NCI-H82 treated with DMSO at 0.1 percent for 48 hours (cell line): Measurements from ENCODE around the gene EYA4.

Source experiments
- DNase-seq: peaks from one replicate; lab custom pipeline; 2025; ENCODE audit not compliant: unreplicated experiment; lab: John Stamatoyannopoulos, UW

Gene EYA4

DNA sequence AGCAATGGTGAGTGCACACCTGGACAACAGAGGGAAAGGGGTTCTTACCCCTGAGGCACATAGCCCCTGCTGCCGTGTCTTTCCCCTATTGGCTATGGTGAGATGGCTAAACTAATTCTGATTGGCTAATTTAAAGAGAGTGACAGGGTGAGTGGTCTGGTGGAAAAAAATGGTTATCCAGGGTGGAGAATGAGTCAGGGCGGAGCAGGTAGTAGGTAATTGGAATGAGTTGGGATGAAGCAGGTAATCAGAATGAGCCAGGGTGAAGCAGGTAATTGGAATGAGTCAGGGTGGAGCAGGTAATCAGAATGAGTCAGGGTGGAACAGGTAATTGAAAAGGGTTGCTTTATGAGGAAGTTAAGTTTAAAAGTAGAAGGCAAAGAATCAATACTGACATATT, 200.3 kb downstream of the EYA4 start:
- DNase-seq = no peak

DNA sequence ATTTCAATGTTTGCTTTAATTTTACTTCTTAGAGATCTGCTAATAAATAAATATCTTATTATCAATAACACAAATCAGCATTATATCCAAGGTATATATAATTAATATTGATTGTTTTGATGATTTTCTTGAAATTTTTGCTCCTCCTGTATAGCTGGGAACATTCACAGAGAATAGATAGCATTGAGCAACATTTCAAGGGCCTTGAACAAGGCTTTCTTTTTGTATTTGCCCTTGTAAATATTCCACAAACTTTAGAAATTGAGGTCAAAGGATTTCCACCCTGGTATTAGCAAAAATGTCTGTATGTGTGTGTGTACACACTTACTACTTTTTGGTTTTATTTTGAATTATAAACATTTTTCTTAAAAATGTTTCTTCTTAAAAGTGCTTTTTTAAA, 205.6 kb downstream of the EYA4 start:
- DNase-seq = no peak

DNA sequence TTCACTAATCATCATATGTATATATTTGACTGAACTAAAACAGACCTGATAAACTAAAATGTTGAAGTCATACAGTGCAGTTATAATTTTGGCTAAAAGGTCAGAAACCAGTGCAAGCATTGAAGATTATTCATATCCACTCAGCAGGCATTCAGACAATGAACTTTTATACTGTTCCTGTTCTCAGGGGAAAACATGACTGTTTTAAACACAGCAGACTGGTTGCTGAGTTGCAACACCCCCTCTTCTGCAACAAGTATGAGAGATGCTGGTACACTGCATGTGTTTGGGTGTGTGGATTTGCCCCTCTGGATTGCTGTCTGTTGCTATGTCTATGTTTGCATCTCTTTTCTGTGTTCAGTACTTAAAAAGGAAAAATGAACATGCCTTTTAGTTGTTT, 206.8 kb downstream of the EYA4 start:
- no peak for DNase-seq

DNA sequence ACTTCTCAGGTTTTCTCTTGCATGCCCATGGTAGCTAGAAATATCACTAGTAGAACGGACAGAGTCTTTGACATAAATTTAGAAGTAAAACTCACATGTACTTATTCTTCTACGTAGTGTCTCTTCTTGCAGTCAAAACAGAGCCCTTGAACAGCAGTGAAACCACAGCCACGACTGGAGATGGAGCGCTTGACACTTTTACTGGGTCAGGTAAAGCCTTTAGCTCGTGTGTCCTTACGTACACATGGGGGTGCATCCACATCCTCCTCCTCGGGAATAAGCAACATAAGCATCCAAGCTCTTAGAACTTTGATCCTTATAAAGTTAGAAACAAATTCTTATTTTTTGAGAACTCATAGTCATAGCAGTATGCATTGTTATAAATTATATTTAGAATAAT, 215.3 kb downstream of the EYA4 start:
- DNase-seq = no peak

DNA sequence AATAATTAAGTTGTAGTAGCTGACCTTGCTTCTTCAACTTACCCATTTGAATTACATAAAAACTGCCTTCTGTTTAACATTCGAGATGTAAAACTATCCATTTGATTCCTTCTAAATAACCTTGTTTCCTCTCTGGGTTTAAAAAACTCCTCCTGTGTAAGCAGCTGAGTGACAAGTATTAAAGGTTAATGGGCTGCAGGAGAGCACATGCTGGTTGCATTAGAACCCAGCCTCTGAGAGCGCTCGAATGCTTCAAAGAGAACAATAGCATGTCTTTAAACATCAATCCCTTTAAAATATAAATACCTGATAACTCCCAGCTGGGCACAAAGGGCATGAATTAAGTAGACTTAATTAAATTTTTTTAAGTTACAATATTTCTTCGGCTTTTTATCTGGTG, 215.8 kb downstream of the EYA4 start:
- no peak for DNase-seq

DNA sequence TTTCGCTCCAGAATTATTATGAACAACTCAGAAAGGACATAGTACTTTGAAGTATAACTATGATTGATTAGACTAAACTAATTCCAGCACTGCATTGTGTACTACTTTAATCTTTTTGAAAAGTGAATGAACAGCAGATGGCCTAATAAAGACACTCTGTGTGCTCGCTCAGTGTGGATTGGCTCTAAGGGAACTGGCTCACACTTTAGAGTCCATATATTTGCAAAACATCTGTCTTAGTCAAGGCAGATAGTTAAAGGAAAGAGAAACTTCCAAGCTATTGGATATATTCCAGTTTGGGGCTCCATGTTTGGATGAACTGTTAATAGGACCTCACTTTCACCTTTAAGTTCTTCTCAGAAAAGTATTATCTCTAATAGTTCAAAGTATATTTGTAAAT, 218.9 kb downstream of the EYA4 start:
- DNase-seq = no peak

DNA sequence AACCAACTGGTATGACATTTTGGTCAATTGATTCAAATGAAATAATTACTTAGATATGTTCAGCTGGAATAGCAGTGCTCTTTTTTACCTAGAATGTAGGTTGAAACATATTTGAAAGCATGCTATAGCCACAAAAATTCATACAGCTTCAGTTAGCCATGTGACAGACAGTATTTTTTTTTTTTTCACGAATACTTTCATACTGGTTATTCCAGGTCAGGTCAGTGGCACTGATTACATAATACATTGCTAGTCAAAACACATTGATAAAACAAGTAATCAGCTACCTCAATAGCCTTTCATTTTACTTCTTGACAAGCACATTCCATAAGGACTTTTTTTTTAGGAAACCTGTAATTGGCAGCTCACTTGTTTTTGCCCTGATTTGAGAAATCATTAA, 222.6 kb downstream of the EYA4 start:
- no peak for DNase-seq

DNA sequence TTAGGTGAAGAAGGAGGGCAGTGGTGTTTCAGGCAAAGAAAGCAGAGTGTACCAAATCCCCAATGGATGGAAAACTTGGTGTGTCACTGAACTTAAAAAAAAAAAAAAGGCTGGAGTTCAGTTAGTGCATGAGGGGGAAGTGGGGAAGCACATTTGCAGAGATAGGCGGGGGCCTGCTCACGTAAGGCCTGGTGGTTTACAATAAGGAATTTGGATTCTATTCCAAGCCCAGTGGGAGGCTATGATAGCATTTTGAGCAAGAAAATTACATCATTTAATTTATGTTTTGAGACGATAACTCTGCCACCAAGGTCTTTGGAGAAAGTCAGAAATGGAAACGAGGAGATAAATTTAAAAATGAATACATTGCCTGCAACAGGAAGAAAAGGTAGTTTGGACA, 225.5 kb downstream of the EYA4 start:
- DNase-seq = no peak

DNA sequence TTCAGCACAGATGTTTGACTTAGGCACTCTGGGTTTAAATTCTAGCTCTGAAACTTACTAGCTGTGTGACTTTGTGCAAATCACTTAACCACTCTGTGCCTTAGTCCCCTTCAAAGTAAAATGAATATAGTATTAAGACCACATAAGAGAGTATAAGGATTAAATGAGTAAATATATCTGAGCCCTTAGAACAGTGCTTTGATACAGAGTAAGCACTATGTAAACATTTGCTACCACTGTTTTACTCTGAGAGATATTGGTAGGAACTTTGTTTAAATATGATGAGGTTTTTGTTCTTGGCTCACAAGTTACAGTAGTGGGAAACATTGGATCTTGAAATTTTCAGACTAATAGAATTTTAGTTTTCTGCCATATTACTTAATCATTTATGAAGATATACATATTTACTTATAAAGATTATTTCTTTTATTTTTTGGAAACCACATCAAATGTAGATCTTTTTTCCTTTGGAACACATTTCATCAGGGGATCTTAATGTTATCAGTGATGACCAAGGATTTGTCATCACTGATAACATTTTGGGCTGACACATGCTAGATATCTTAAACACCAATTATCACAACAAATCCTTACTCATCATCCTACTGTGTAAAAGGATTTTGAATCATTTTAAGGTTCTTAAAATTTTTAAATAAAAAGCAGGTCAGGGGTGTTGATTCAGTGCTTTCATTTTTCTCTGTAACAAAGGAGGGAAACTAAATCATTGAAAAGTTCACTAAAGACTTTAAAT, 226.2 kb downstream of the EYA4 start:
- no peak for DNase-seq

DNA sequence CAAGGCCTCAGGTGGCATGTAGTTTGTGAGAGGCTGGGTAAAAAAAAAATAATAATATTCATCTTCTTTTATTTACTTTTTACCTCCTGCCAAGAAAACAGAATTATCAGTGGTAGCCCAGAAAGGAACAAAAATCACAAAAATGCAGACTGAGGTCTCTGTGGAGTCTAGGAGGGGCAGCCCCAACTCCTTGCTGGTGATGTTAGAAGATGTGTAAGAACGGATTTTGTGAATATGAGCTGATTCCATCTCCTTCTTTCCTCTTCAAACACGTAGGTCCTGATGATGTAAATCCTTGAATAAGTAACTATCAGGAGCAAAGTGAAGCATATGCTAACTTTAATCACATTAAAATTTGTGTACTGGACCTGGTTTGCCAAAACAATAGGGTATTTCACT, 226.8 kb downstream of the EYA4 start:
- no peak for DNase-seq

DNA sequence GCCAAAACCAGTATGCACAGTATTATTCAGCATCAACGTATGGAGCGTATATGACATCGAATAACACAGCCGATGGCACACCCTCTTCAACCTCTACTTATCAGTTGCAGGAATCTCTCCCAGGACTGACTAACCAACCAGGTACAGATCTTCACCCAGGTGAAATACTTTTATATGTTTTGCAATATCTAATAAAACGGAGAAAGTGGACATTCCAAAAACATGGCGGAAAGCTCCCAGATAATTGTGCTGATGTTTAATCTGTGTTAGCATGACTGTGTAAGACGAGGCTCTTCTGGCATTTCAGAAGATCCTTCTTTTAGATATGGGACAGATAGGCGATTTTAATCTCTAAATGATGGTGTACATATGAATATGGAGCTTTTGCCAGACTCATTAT, 227.4 kb downstream of the EYA4 start:
- DNase-seq = no peak

DNA sequence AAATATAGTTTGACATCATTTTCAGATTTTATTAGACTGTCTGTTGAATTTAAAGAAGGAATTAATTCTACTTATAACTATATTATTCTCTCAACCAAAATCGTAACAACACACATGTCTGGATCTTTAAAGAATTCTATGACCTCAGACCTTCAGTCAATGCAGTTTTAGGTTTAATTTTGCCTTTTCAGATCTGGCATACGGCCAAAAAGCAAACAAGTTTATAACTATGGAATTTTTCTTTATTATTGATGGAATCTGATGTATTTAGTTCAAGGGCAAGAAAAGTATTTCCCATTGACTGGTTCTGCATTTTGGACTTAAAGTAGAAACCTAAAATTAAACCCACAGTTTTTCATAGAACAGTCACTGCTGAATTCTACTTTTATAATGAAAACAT, 233.4 kb downstream of the EYA4 start:
- DNase-seq = no peak

DNA sequence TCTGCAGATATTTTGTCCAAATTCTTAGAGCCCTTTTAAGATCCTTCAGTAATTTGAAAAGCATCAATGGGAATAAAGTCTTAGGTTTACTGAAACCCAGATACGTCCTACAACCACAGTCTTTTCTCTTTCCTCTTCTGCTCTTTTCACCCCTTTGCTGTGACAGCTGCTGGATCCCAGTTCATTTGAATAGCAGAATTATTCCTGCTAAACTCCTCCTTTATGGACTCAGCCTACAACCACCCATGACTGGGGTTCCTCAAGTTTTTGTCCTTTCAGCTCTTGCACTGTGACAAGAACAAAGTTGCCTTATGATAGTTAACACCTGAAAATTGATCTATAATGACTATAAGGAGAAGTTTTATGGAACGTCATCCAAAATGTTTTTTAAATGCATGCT, 237.5 kb downstream of the EYA4 start:
- no peak for DNase-seq

DNA sequence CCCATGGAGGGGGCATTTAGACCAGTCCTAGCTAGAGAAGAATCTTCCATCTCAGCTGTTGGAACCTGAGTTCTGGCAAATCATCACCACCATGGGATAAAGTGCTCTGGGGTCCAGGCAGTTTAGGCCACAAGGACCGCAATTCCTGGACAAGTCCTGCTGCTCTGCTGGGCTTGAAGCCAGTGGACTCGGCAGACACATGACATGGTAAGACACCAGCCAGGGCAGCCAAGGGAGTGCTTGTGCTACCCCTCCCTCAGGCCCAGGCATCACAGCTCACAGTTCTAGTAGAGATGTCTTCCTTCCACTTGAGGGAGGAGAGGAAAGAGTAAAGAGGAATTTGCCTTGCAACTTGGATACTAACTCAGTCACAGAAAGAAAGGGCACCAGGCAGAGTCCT, 246.0 kb downstream of the EYA4 start:
- DNase-seq = no peak

DNA sequence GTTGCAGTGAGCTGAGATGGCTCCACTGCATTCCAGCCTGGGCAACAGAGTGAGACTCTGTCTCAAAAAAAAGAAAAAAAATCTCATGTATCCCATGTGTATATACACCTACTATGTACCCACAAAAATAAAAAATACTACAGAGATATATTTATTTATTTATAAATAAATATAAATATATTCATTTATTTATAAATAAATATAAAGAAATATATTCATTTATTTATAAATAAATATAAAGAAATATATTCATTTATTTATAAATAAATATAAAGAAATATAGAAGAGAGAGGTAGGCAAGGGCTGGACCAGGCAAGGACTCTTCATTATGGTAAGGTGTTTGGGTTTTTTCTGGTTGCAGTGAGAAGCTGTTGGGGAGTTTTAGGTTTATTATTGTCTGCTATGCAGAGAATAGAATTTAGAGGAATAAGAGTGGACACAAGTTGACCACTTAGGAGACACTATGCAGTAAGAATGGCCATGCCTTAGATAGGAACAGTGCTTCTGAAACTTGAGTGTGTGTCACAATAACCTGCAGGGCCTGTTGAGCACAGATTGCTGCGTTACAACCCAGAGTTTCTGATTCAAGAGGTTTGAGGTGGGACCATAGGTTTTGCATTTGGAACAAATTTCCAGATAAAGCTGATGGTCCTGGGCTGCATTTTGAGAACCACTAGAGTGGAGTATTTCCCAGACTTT, 254.2 kb downstream of the EYA4 start:
- DNase-seq = no peak

DNA sequence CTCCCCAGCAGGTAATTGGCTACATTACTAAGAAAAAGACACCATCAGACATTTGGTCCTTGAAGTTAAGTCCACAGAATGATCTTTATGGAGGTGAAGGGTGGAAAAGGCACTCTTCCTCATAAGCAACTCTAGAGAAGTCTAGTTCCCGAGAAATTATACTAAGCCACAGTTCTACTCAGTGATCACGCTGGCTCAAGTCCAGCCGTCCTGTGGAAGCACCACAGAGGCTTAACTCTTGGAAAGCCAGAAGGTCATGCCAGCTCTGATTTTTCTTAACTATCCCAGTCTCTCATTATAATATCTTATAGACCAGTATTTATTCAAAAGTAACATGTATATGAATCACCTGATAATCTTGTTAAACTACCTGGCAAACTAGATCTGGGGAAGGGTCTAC, 258.5 kb downstream of the EYA4 start:
- DNase-seq = no peak

DNA sequence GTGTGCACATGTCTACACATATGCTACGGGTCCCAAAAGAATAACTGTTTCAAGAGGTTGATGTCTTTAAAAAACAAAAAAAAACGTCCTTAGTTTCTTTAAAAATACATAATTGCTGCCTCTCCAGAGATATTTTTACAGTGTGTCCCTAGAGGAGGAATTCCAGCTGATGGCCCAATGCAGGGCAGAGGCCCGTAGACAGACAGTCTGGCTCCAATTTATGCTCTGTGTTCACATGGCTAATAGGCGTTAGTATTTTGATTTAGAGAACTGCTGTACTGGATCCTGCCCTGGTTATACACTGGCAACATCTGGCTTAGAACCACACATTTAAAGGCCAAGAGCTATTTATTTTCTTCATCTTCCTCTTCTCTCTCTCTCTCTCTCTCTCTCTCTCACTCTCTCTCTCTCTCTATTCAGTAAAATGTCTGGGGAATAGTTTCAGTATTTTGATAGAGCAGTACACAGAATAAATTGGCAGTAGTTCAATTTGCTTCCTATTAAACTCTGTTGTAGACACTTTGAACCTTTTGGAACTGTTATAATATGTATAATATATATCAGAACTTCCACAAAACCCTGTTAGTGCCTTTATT, 260.6 kb downstream of the EYA4 start:
- no peak for DNase-seq

DNA sequence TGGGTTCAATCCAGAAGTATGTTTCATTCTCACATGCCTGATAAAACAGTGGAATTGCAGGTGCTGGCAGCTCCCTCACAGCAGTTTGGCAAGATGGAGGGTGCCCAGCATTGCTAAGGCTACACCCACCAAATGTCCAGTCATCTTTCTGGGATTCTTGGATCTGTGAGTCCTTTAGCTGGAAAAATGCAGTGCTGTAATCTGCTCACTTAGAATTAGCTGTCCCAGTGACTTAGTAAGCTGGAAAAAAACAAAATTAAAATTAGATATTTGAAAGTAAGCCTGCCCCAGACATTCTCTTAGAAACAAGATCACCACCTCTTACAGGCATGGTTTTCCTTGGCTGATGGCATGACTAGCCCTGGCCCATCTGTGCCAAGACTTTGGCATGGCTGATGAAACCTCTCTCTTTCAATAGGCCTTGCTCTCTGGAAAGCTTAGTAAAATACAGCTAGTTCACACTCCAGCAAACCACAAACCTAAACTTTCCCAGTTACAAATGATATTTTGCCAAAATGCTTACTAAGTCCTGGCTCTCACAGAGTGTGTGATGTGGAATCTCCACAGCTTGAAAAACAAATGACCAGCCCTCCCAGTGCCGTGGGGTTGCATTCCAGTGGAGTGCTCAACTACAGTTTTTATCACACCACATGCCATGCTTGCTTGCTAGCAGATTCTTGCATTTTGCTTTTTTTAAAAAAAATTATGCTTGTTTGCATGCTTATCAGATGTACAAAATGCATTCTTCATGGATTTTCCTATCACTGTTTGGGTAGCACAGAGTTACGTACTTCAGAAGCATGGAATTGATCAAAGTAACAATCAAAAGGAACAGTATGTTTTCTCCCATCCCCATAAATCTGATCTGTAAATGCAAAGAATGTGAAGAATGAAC, 261.5 kb downstream of the EYA4 start:
- no peak for DNase-seq

DNA sequence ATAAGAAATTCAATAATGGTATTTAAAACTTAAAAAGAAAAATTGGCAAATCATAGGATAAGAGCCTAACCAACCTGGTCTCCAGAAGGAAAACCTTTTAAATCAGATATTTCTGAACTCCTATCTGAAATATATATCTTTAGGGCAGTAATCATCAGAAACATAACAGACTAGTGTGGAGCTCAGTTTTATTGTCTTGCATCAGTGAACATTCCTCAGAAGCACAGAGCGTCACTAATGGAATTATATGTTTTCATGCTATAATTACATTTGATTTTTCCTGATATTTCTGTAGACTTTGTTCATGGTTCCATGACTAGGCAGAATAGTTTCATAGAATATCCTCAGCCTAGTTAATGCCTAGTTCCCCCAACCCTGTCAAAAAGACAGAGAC, 262.2 kb downstream of the EYA4 start:
- DNase-seq = no peak

DNA sequence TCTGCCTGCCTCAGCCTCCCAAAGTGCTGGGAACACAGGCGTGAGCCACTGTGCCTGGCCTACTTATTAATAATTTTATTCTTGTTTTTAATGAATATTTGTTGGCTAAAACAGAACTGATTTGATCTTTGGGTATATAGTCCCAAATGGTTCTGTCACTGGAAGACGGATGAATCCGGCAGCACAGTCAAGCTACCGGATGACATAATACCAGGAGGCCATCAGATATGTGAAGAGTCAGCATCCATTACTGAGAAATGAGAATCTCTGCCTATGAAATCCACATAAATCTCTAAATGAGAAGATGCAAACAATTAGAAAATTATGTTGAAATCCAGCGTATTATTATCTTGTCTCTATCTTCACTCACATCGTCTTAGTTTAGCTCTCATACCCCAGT, 263.0 kb downstream of the EYA4 start:
- no peak for DNase-seq

DNA sequence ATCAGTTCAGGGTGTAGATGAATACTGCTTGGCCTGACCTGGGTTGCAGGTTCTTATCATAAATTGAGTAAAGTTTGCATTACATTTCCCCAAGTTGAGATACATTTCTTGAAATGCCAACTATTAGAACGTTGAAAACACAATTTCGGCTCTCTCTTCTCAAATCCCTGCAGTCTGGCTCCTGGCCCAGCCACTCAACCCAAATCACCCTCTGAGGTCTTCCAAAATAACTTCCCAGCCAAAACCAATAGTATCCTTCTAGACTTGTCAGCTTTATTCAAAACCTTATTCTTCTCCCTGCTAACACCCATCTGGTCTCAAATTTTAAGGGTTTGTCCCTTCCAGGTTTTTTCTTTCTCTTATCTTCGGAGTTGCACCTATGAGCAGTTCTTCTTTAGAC, 263.6 kb downstream of the EYA4 start:
- DNase-seq = no peak

DNA sequence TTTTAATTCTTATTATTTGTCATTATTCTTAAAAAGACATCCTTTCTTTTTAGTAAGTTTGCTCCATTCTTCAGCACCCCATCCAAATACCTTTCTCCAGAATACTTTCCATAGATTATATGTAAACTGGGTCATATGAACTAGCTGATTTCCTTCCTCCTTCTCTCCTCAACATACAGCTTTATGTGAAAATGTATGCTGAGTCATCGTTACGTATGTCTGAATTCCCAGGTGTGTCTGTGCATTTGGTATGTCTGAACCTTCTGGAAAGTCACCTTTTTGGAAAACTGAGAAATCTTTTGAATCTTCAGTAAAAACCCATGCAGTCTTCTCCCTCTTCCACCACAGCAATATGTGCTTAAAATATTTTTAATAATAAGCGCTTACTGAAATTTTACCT, 264.5 kb downstream of the EYA4 start:
- DNase-seq = no peak
